ENCODE measurements around the gene ANKS1B.

The ANKS1B gene

GRCh38 chr12:99493197-99493596 lies 491.5 kb downstream of the ANKS1B start:
- TF ChIP-seq CTCF (conservative IDR thresholded peaks at IDR 0.05; ENCODE audit: low read depth) = no peak

DNA sequence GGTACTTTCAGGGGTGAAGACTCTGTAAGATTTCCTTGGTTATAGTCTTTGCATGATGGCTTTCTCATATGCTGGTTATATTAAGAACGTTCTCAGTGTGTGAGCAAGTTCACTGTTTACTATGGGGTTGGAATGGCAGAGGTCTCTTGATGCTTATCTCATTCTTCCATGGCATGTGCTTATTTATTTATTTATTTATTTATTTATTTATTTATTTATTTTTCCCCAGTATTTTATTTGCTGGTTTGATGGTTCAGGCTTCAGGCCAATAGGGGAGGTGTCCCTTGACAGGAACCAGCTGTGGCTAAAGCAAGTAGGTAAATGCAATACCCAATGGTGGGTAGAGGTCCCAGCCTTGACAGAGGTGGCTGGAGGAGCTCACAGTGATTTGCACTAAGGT lies 498.5 kb downstream of the ANKS1B start:
- no peak overlapping the region for H3K27ac ChIP-seq
- POLR2A ChIA-PET (ENCODE audit: low non-redundant PET) = no interaction called here
- DNase-seq (ENCODE audit: low spot score) = no peak
- TF ChIP-seq CTCF (conservative IDR thresholded peaks at IDR 0.05; ENCODE audit: low read depth) = no peak
- CTCF ChIA-PET = no interaction called here

More at GRCh38 chr12:99493197-99493596, 491.5 kb downstream of the ANKS1B start:
- ChIA-PET POLR2A (ENCODE audit: low non-redundant PET) (no interaction called here), CTCF (no interaction called here)
- no peak overlapping the region for H3K27ac ChIP-seq
- no peak for DNase-seq (ENCODE audit: low spot score)

DNA sequence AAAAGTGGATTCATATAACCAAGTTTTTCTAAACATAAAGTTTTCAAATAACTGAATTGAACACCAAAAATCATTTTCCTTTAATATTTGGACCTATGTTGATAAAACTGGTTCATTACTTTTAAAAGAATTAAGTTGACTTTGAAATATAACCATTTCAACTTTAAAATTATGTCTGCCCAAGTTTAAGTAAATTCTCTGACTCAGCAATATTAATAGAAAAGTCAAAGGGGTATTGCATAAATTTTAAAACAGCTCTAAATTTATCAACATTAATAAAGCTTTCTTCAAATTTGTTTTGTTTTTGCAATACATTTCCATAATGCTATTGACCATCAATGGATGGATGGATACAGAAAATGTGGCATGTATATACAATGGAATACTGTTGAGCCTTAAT lies 505.6 kb downstream of the ANKS1B start:
- ChIA-PET CTCF (no interaction called here), POLR2A (ENCODE audit: low non-redundant PET) (no interaction called here)
- no peak for TF ChIP-seq CTCF (conservative IDR thresholded peaks at IDR 0.05; ENCODE audit: low read depth)
- no peak for DNase-seq (ENCODE audit: low spot score)
- H3K27ac ChIP-seq = no peak overlapping the region

GRCh38 chr12:99476956-99477355 lies 507.8 kb downstream of the ANKS1B start:
- CTCF ChIA-PET = no interaction called here
- DNase-seq (ENCODE audit: low spot score) = no peak
- POLR2A ChIA-PET (ENCODE audit: low non-redundant PET) = no interaction called here
- TF ChIP-seq CTCF (conservative IDR thresholded peaks at IDR 0.05; ENCODE audit: low read depth) = no peak
- no peak overlapping the region for H3K27ac ChIP-seq

GRCh38 chr12:99455350-99456035 lies 529.2 kb downstream of the ANKS1B start:
- no peak for TF ChIP-seq CTCF (conservative IDR thresholded peaks at IDR 0.05; ENCODE audit: low read depth)
- peak overlapping the region; percentile 61 for H3K27ac ChIP-seq
- DNase-seq (ENCODE audit: low spot score) = no peak
- ChIA-PET POLR2A (ENCODE audit: low non-redundant PET) (no interaction called here), CTCF (no interaction called here)

GRCh38 chr12:99454539-99455172 lies 530.1 kb downstream of the ANKS1B start:
- no peak overlapping the region for H3K27ac ChIP-seq
- POLR2A ChIA-PET (ENCODE audit: low non-redundant PET) = no interaction called here
- CTCF ChIA-PET = no interaction called here
- no peak for DNase-seq (ENCODE audit: low spot score)
- TF ChIP-seq CTCF (conservative IDR thresholded peaks at IDR 0.05; ENCODE audit: low read depth) = no peak
